Left ventricle myocardium inferior (tissue), 1 donor: ENCODE results near the gene IGFBPL1. TPM values are rescaled to one million over a fixed set of nuclear protein-coding genes. Genes with fewer than 3 reads are reported as not detected.
"Not testable (repeated sequence)": the region's sequence is repeated elsewhere in the genome, so short reads cannot be mapped to it uniquely, and the experiment has no call there.

Experiments used
- DNase-seq: peaks from one replicate; pipeline ENCODE4 v3.0.0-alpha.2; 2020
- H3K27ac ChIP-seq: fragments of 200-600 bp; replicated peaks from 2 replicates; pipeline ENCODE4 v1.8.0; 2021
- H3K27me3 ChIP-seq: fragments of 200-600 bp; 2 replicates; pipeline ENCODE4 v1.8.0; 2021; ENCODE audit warnings: low read depth
- H3K36me3 ChIP-seq: fragments of 200-600 bp; 2 replicates; pipeline ENCODE4 v1.8.0; 2021
- H3K4me1 ChIP-seq: fragments of 200-600 bp; 2 replicates; pipeline ENCODE4 v1.8.0; 2021
- H3K4me3 ChIP-seq: fragments of 200-600 bp; 2 replicates; pipeline ENCODE4 v1.8.0; 2021; ENCODE audit warnings: mild to moderate bottlenecking, moderate library complexity
- H3K9me3 ChIP-seq: fragments of 200-600 bp; replicated peaks from 2 replicates; pipeline ENCODE4 v1.8.0; 2021
- CTCF ChIP-seq: fragments of 200-600 bp; IDR thresholded peaks from 2 replicates; pipeline ENCODE4 v1.8.0; 2021; ENCODE audit warnings: antibody characterized with exemption, mild to moderate bottlenecking, borderline replicate concordance
- intact Hi-C: fragments of 100-400 bp; cut with micrococcal nuclease; formaldehyde crosslinking; loops from one replicate; pipeline ENCODE4 v1.11.0; 2022
- long read RNA-seq: library from polyadenylated mRNA; unstranded; transcript quantifications from one replicate; pipeline ENCODE4 v2.0.0, GENCODE V29; 2021
- total RNA-seq: library from RNA; stranded (reverse); fragmentation: NEBNext Ultra II Directional; extraction: Animal tissue kit (Norgen Biotek cat#: 25700); gene quantifications from one replicate; pipeline ENCODE4 v1.2.1, GENCODE V29; 2021
- donor health status: DM: no; HTN: yes; CAD: no; lungs with severe emphysema.

Gene IGFBPL1, protein sequence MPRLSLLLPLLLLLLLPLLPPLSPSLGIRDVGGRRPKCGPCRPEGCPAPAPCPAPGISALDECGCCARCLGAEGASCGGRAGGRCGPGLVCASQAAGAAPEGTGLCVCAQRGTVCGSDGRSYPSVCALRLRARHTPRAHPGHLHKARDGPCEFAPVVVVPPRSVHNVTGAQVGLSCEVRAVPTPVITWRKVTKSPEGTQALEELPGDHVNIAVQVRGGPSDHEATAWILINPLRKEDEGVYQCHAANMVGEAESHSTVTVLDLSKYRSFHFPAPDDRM
- total RNA-seq = not detected
- long read RNA-seq = 0 reads

GRCh38 chr9:38423973-38424843, at the start of gene IGFBPL1:
TSS of gene IGFBPL1 (minus strand) at chr9:38424454. CDS start at chr9:38424424, 30 bp downstream.
- Histone ChIP-seq H3K4me3 (peak within 1 kb of the TSS; percentile 56), H3K27ac (no peak within 1 kb of the TSS), H3K27me3 (peaks cover 95% of the 10 kb centered on the region), H3K9me3 (no peaks in the 10 kb centered on the region), H3K4me1 (peaks cover 4% of the 10 kb centered on the region), H3K36me3 (no peaks in the 10 kb centered on the region)
- no peak for DNase-seq
- intact Hi-C loops = no loop called here
- TF ChIP-seq CTCF = no peak

GRCh38 chr9:38472583-38473249, 48.5 kb upstream of the IGFBPL1 start:
- H3K4me1 ChIP-seq, DNase-seq, H3K27ac ChIP-seq, H3K36me3 ChIP-seq, intact Hi-C loops, H3K4me3 ChIP-seq: not testable (repeated sequence)
- peaks cover 17% of the 10 kb centered on the region for H3K9me3 ChIP-seq
- H3K27me3 ChIP-seq = peaks cover 49% of the 10 kb centered on the region

DNA sequence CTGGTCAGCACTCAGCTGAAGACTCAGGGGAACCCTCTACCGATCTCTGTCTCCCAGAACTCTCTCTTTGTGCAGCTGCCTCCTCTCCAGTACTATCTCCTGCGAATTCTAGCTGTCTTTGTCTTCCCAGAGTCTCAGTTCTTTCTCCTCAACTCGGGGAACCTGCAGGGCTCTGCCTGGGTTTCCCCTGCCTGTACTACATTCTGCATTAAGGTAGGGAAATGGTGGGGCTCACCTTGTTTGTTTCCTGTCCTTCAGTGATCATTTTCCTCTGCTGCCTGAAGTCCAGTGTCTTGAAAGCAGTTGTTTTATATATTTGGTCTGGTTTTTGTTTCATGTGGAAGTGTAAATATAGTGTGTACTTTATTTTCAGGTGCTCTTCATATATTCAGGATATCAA, 43.1 kb upstream of the IGFBPL1 start:
- Histone ChIP-seq H3K4me3 (no peak overlapping the region), H3K27me3 (peaks cover 63% of the 10 kb centered on the region), H3K36me3 (no peaks in the 10 kb centered on the region), H3K9me3 (peaks cover 8% of the 10 kb centered on the region), H3K4me1 (no peaks in the 10 kb centered on the region), H3K27ac (no peak overlapping the region)
- no peak for TF ChIP-seq CTCF
- intact Hi-C loops = no loop called here
- no peak for DNase-seq

GRCh38 chr9:38453835-38454234, 29.6 kb upstream of the IGFBPL1 start:
- no peaks in the 10 kb centered on the region for H3K4me1 ChIP-seq
- peaks cover 55% of the 10 kb centered on the region for H3K27me3 ChIP-seq
- H3K27ac ChIP-seq = no peak overlapping the region
- no peak for TF ChIP-seq CTCF
- no peak overlapping the region for H3K4me3 ChIP-seq
- intact Hi-C loops = no loop called here
- DNase-seq = no peak
- peaks cover 19% of the 10 kb centered on the region for H3K9me3 ChIP-seq
- no peaks in the 10 kb centered on the region for H3K36me3 ChIP-seq

- TF ChIP-seq CTCF = no peak
- Histone ChIP-seq H3K27ac (no peak overlapping the region), H3K4me3 (no peak overlapping the region), H3K9me3 (peaks cover 19% of the 10 kb centered on the region), H3K27me3 (peaks cover 43% of the 10 kb centered on the region), H3K4me1 (no peaks in the 10 kb centered on the region), H3K36me3 (no peaks in the 10 kb centered on the region)
- intact Hi-C loops = no loop called here
- no peak for DNase-seq
Measured at GRCh38 chr9:38451162-38451561, 26.9 kb upstream of the IGFBPL1 start.
